HTR-8/SVneo (cell line): ENCODE measurements around the gene TUBD1.
"Not testable (repeated sequence)": the region's sequence is repeated elsewhere in the genome, so short reads cannot be mapped to it uniquely, and the experiment has no call there.

ENCODE experiments used
- DNase-seq: peaks from one replicate; pipeline ENCODE4 v3.0.0; 2011; ENCODE audit warnings: low spot score, mixed read lengths; ENCODE audit not compliant: insufficient read length
- FAIRE-seq: peaks from 2 replicates; lab custom pipeline; 2011; peaks lifted over from hg19 to GRCh38; lab: Jason Lieb, UNC

Gene TUBD1

GRCh38 chr17:59892924-59893675 lies at the start of gene TUBD1, which contains the start of gene RPS6KB1:
TSS of gene TUBD1 (minus strand) at chr17:59892943. CDS start at chr17:59891002, 1,941 bp downstream.
TSS of gene RPS6KB1 (plus strand) at chr17:59893121. CDS start at chr17:59893185, 64 bp downstream.
- DNase-seq, result peak; percentile 100
- FAIRE-seq, result peak; percentile 99

GRCh38 chr17:59941131-59941530 lies 48.4 kb upstream of the TUBD1 start:
- DNase-seq, result no peak
- no peak for FAIRE-seq

DNA sequence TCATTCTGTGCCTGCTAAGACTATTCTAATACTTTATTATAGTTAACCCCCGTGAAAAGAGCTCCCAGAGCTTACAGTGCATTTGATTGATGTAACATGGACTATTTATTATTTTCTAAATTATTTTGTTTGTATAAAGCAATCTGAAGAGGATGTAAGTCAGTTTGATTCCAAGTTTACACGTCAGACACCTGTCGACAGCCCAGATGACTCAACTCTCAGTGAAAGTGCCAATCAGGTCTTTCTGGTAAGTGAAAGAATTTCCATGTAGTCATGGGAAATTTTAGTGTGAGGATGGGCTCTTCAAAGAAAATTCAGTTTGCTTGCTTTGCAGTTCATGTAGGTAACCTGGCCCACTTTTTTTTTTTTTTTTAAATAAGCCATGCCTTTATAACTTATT lies 48.0 kb upstream of the TUBD1 start:
- not testable (repeated sequence) for FAIRE-seq, DNase-seq

- not testable (repeated sequence) for DNase-seq, FAIRE-seq
These were observed 40.6 kb upstream of the TUBD1 start for GRCh38 chr17:59933317-59933716.

DNA sequence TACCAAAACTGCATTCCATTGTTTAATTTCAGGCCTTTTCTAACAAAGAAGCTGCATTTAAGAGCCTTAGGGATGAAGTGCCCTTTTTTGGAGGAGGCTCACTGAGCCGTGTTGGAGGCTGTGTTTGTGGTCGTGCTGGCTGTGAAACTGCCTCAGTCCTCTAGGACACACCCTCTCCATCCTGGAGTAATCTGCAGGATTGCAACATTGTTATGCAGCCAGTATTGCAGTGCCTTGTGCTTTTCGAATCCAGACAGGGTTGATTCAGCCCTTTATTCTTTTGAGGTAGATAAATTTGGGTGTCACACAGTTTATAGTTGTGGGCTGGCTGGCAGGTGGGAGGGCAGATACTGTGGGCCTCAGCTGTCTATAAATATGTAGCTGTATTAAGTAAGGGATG lies 38.0 kb upstream of the TUBD1 start:
- FAIRE-seq, result peak; percentile 54
- not testable (repeated sequence) for DNase-seq

GRCh38 chr17:59930121-59930520 lies 37.4 kb upstream of the TUBD1 start:
- not testable (repeated sequence) for DNase-seq, FAIRE-seq

DNA sequence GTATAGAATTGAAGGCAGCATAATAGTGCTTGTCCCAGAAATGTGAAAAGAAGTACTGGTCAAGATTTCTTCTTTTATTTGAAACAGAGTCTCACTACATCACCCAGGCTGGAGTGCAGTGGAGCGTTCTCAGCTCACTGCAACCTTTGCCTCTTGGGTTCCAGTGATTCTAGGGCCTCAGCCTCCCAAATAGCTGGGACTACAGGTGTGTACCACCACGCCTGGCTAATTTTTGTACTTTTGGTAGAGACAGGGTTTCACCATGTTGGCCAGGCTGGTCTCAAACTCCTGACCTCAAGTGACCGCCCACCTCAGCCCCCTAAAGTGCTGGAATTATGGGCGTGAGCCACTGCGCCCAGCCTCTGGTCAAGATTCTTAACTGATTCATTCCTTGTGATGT lies 27.9 kb upstream of the TUBD1 start:
- DNase-seq, result not testable (repeated sequence)
- FAIRE-seq, result peak; percentile 4

GRCh38 chr17:59916446-59916845 lies 23.7 kb upstream of the TUBD1 start:
- DNase-seq, result no peak
- FAIRE-seq, result no peak

GRCh38 chr17:59914274-59914854 lies 21.6 kb upstream of the TUBD1 start:
- FAIRE-seq (no peak), DNase-seq (peak; percentile 84)

- FAIRE-seq (no peak), DNase-seq (no peak)
These were observed 14.7 kb upstream of the TUBD1 start for GRCh38 chr17:59907467-59907866.

GRCh38 chr17:59903455-59903854 lies 10.7 kb upstream of the TUBD1 start:
- DNase-seq (no peak), FAIRE-seq (no peak)

DNA sequence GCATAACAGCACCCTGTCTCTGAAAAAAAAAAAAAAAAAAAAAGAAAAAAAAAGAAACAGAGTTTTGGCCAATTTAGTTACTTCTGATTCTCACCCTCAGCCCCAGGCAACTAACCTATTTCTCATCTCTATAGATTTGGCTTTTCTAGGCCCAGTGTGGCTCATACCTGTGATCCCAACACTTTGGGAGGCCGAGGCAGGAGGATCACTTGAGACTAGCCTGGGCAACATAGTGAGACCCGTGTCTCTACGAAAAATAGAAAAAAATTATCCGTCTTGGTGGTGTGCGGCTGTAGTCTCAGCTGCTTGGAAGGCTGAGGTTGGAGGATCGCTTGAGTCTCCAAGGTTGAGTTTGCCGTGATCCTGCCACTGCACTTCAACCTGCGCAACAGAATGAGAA lies 8.9 kb upstream of the TUBD1 start:
- DNase-seq (no peak), FAIRE-seq (no peak)

- FAIRE-seq (no peak), DNase-seq (peak; percentile 41)
These were observed 6.4 kb upstream of the TUBD1 start for GRCh38 chr17:59899099-59899498.

DNA sequence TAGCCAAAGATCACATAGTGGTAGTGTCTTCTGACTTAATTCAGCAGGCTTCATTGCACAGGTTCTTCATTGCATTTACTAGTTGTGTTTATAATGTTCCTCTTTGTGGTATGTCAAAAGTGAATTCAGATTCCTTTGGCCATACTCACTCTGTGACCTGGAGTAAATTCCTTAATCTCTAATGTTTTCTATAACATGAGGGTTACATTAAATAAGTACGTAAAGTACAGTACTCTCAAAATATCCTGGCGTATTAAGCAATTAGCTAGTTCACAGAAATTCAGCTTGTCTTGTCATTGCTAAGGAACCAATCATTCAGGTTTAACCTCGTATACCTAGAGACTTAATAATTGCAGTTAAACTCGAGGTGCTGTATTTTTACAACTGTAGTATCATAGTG lies 4.3 kb upstream of the TUBD1 start:
- no peak for FAIRE-seq
- DNase-seq, result no peak

DNA sequence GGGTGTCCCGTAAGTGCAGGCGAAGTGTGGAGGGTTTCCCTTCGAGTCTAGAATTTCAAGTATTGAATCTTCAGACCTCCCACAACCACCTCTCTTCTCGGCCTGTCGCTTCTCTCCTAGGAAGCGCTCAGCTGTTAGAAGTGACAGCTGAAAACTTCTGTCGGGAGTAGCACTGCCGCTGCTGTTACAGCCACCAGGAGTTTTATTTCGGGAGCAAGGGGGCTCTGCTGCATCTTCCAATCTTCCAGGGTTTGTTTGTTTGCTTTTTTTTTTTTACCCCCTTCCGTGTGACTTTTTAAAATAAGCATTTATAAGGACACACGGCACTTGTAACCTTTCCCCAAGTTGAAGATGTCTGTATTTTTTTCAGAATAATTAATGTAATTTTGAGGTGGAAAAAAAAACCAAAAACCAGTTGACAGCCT lies 945 bp upstream of the TUBD1 start:
- no peak for FAIRE-seq
- peak; percentile 45 for DNase-seq

- FAIRE-seq (no peak), DNase-seq (no peak)
These were observed 356 bp downstream of the TUBD1 start for GRCh38 chr17:59892251-59892923.

DNA sequence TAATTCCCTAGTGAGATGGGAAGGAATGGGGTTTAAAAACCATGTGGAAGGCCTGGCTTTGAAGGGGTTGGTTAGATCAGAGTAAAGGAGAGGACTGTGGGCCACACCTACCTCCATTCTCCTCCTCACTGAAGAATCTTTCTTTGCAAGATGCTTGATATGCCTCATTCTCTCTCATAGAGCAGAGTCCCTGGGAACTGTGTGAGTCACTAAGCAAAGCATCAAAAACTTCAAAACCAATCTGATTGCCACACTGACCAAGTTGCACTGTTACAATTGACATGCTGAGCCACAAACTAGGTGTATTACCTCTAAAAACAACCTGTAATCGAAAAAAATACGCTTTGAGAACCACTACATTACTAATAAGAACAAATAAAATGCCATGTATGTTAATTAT lies 2.0 kb downstream of the TUBD1 start:
- FAIRE-seq (no peak), DNase-seq (no peak)

DNA sequence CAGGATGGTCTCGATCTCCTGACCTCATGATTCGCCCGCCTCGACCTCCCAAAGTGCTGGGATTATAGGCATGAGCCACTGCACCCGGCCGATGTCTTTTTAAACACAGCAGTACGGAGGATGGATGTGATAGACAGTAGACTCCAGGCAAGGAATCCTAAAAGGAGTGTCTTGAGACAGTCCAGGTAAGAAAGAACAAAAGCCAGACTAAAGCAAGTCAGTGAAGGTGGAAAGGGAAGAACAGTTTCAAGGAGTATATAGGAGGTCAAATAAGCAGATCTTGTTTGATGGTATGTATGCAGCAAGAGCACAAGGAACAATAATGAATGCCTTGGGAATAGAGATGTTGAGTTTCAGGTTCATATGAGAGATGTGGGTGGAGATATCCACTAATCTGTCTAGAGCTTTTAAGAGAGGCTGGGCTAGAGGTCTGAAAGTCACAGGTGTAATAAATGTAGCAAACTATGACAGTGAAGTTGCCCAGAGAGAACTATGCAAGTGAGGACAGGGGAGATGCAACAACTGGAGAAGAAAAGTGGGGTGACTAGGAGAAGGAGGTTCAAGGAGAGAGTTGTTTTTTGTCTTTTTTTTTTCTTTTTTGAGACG lies 4.5 kb downstream of the TUBD1 start:
- FAIRE-seq (no peak), DNase-seq (no peak)

- FAIRE-seq, result no peak
- no peak for DNase-seq
These were observed 7.9 kb downstream of the TUBD1 start for GRCh38 chr17:59884861-59885260.

GRCh38 chr17:59878624-59879023 lies 14.1 kb downstream of the TUBD1 start:
- DNase-seq (no peak), FAIRE-seq (no peak)

- no peak for DNase-seq
- peak; percentile 48 for FAIRE-seq
These were observed 14.8 kb downstream of the TUBD1 start for GRCh38 chr17:59877965-59878364.
